ENCODE measurements around the gene SLCO2B1.

DNA sequence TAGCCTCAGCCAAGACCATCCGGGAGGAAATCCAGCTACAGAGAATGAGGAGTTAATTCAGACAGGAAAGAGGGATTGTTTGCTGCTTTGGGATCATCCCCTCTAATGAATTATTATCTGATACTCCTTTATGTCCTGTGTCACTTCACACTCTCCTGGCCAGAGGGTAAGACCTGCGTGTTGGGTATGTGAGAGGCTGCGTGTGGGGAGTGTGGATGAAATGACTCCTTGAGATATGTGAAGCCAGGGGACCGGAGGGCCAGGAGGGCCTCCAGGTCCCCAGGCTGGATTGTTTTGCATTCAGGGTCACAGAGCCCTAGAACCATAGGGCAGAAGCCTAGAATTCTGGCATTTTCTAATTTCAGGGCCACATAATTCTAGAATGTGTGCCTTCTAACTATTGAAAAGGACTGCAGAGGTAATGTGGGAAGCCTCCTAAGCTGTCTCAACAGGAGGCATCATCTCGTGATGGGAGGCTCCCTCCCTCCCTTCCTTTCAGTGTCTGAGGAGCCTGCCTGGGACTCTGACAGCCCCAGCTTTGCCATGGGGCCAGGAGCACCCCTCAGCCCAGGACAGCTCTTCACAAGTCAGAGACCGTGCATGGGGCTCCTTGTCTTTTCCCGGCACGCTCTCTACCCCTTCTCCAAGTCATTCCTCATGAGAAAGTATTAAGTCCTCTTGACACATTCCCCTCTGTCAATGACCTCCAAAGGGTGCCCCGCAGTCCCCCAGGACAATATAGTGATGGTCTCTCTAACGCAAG lies 93.3 kb downstream of the SLCO2B1 start:
- TF ChIP-seq, protein P1, sequence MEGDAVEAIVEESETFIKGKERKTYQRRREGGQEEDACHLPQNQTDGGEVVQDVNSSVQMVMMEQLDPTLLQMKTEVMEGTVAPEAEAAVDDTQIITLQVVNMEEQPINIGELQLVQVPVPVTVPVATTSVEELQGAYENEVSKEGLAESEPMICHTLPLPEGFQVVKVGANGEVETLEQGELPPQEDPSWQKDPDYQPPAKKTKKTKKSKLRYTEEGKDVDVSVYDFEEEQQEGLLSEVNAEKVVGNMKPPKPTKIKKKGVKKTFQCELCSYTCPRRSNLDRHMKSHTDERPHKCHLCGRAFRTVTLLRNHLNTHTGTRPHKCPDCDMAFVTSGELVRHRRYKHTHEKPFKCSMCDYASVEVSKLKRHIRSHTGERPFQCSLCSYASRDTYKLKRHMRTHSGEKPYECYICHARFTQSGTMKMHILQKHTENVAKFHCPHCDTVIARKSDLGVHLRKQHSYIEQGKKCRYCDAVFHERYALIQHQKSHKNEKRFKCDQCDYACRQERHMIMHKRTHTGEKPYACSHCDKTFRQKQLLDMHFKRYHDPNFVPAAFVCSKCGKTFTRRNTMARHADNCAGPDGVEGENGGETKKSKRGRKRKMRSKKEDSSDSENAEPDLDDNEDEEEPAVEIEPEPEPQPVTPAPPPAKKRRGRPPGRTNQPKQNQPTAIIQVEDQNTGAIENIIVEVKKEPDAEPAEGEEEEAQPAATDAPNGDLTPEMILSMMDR (conservative IDR thresholded peaks at IDR 0.05; ENCODE audit: low read depth, low read length): no peak
- no peak for TF ChIP-seq EZH2 (IDR thresholded peaks at IDR 0.05; ENCODE audit: borderline replicate concordance, low read depth, low read length, poor library complexity, severe bottlenecking)

All from A673 (cell line).